ENCODE measurements around the gene TCIRG1. TPM values are rescaled to one million over a fixed set of nuclear protein-coding genes. Genes with fewer than 3 reads are reported as not detected.

The TCIRG1 gene
- total RNA-seq, 1 donor from 2014 or later = 23.4 TPM

DNA sequence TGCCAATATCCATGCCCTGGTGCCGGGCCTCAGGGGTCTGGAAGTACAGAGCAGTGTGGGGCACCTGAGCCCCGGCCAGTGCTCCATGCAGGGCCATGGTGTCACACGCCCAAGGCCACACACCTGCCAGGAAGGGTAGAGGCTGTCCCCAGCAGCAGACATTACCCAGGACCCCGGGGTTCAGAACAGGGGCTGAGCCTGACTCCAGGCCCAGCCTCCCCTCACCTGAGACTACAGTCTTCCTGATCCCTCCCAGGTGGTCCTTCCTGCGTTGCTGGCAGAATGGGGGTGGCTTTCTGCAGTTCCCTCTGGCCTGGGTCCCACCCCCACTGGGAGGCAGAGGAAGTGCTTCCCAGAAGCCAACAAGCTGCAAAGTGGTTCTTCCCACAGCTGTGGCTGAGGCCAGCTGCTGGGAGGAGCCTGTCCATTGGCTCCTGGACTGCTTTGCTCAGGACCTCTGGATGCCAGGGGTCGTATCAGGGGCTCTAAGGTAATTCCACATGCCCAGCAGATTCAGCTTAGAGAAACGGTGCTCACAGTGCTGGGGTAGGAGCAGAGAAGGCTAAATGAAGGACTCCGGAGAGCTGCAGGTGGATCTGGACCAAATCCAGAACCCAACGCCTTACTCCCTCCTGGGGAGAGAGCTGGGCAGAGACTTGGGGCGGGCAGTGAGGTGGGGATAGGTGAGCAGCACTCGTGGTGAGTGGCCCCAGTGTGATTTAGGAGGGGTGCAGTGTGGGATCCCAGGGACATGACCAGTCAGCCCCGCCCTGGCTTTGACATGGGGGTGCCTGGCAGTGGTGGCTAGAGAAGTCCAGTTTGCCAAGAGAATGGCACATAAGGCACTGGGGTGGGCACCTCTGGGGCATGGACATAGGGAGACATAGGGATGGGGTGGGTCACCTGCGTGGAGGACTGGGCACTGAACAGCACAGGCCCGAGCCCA lies 12.6 kb downstream of the TCIRG1 start:
- H3K4me3 ChIP-seq = no peak overlapping the region
- H3K9me3 ChIP-seq (replicated peaks) = no peaks in the 10 kb centered on the region
- no peaks in the 10 kb centered on the region for H3K27me3 ChIP-seq (ENCODE audit: low read depth)
- intact Hi-C loops (cut with micrococcal nuclease) = no loop called here
- TF ChIP-seq, protein P1, sequence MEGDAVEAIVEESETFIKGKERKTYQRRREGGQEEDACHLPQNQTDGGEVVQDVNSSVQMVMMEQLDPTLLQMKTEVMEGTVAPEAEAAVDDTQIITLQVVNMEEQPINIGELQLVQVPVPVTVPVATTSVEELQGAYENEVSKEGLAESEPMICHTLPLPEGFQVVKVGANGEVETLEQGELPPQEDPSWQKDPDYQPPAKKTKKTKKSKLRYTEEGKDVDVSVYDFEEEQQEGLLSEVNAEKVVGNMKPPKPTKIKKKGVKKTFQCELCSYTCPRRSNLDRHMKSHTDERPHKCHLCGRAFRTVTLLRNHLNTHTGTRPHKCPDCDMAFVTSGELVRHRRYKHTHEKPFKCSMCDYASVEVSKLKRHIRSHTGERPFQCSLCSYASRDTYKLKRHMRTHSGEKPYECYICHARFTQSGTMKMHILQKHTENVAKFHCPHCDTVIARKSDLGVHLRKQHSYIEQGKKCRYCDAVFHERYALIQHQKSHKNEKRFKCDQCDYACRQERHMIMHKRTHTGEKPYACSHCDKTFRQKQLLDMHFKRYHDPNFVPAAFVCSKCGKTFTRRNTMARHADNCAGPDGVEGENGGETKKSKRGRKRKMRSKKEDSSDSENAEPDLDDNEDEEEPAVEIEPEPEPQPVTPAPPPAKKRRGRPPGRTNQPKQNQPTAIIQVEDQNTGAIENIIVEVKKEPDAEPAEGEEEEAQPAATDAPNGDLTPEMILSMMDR (IDR thresholded peaks at IDR 0.05; ENCODE audit: borderline replicate concordance) = no peak
- H3K27ac ChIP-seq (replicated peaks) = no peak overlapping the region
- no peaks in the 10 kb centered on the region for H3K4me1 ChIP-seq
- peaks cover 41% of the 10 kb centered on the region for H3K36me3 ChIP-seq
- DNase-seq = no peak

GRCh38 chr11:68052137-68052873 lies 13.5 kb downstream of the TCIRG1 start:
- H3K9me3 ChIP-seq (replicated peaks) = no peaks in the 10 kb centered on the region
- intact Hi-C loops (cut with micrococcal nuclease) = no loop called here
- H3K4me1 ChIP-seq = no peaks in the 10 kb centered on the region
- no peak overlapping the region for H3K4me3 ChIP-seq
- DNase-seq = no peak
- peaks cover 41% of the 10 kb centered on the region for H3K36me3 ChIP-seq
- H3K27ac ChIP-seq (replicated peaks) = no peak overlapping the region
- H3K27me3 ChIP-seq (ENCODE audit: low read depth) = no peaks in the 10 kb centered on the region
- TF ChIP-seq, protein P1 (IDR thresholded peaks at IDR 0.05; ENCODE audit: borderline replicate concordance) = no peak

- TF ChIP-seq, protein P1 (IDR thresholded peaks at IDR 0.05; ENCODE audit: borderline replicate concordance) = no peak
- no peaks in the 10 kb centered on the region for H3K9me3 ChIP-seq (replicated peaks)
- H3K27ac ChIP-seq (replicated peaks) = no peak overlapping the region
- no peaks in the 10 kb centered on the region for H3K4me1 ChIP-seq
- H3K36me3 ChIP-seq = peaks cover 38% of the 10 kb centered on the region
- DNase-seq = no peak
- no peaks in the 10 kb centered on the region for H3K27me3 ChIP-seq (ENCODE audit: low read depth)
- H3K4me3 ChIP-seq = no peak overlapping the region
- intact Hi-C loops (cut with micrococcal nuclease) = no loop called here
Measured at GRCh38 chr11:68053117-68053516, 14.3 kb downstream of the TCIRG1 start.

DNA sequence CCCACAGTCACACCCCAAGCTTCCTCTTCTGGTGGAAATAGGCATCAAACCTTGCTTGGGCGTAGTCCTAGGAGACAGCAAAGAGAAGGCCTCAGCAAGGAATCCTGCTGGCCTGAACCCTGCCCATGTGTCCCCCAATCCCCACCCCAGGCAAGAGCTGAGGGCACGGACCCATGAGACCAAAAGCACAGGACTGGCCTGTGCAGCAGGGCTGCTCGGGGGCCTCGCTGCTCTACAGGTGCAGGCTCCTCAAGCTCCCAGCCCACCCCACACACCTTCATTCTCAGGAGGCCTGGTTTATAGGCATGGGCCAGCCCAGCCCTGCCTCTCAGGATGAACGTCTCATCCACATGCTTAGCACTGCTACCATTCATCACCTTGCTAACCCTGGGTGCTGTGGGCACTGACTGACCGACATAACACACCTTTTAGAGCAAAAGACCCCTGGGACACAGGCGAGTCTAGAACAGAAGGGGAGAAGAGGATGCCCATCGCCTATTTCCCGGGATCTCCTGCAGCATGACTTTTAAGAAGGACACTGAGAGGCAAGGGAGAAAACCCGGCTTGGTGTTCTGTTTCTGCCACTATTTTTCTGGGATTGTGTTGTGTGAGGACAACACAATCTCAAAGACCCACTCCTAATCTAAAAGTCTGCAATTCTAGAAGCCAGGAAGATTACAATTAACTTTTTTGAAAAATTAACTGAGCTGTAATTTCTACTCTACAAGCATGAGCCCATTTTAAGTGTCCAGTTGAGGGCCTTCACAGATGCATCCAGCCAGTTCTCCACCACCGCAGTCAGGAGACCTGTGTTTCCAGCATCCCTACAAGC lies 15.4 kb downstream of the TCIRG1 start:
- H3K36me3 ChIP-seq = peaks cover 28% of the 10 kb centered on the region
- no peak for DNase-seq
- H3K27me3 ChIP-seq (ENCODE audit: low read depth) = no peaks in the 10 kb centered on the region
- no peaks in the 10 kb centered on the region for H3K4me1 ChIP-seq
- H3K4me3 ChIP-seq = no peak overlapping the region
- intact Hi-C loops (cut with micrococcal nuclease) = no loop called here
- H3K9me3 ChIP-seq (replicated peaks) = no peaks in the 10 kb centered on the region
- no peak overlapping the region for H3K27ac ChIP-seq (replicated peaks)
- TF ChIP-seq, protein P1 (IDR thresholded peaks at IDR 0.05; ENCODE audit: borderline replicate concordance) = no peak

Data from left ventricle myocardium inferior (tissue), 1 donor.